PC-9 (cell line): ENCODE data around the gene EEPD1.

ENCODE experiments used
- CTCF ChIP-seq: fragments of 200-600 bp; sonication (generic); conservative IDR thresholded peaks from 2 replicates; pipeline ENCODE4 v1.6.1; 2017; ENCODE audit warnings: mixed run types, antibody characterized with exemption, mild to moderate bottlenecking, moderate library complexity
- EZH2 ChIP-seq: fragments of 200-600 bp; sonication (generic); IDR thresholded peaks from 2 replicates; pipeline ENCODE4 v1.8.0; 2017; ENCODE audit warnings: antibody characterized with exemption, low read depth

GRCh38 chr7:36300696-36301350 lies 147.8 kb downstream of the EEPD1 start:
- TF ChIP-seq CTCF (no peak), EZH2 (no peak)
